Esophagus squamous epithelium (tissue), 4 donors: ENCODE results near the gene DOCK2.

ENCODE experiments used
- POLR2A ChIP-seq, 4 donors: fragments of 450-650 bp; IDR thresholded peaks; one replicate each; pipeline ENCODE4 v1.6.1; 2017; ENCODE audit warnings: antibody characterized with exemption in 4 of 4, mild to moderate bottlenecking in 4 of 4, moderate library complexity in 3 of 4
- TF ChIP-seq, protein P1 (sequence below), 6 experiments: fragments of 450-650 bp in 4 of 6; fragments of 200-600 bp in 2 of 6; sonication (generic) in 2 of 6; IDR thresholded peaks; one replicate each; pipeline ENCODE4 v1.5.1; 2016 to 2019; ENCODE audit warnings: antibody characterized with exemption in 6 of 6, mild to moderate bottlenecking in 4 of 6, moderate library complexity in 4 of 6

- TF ChIP-seq, protein P1, sequence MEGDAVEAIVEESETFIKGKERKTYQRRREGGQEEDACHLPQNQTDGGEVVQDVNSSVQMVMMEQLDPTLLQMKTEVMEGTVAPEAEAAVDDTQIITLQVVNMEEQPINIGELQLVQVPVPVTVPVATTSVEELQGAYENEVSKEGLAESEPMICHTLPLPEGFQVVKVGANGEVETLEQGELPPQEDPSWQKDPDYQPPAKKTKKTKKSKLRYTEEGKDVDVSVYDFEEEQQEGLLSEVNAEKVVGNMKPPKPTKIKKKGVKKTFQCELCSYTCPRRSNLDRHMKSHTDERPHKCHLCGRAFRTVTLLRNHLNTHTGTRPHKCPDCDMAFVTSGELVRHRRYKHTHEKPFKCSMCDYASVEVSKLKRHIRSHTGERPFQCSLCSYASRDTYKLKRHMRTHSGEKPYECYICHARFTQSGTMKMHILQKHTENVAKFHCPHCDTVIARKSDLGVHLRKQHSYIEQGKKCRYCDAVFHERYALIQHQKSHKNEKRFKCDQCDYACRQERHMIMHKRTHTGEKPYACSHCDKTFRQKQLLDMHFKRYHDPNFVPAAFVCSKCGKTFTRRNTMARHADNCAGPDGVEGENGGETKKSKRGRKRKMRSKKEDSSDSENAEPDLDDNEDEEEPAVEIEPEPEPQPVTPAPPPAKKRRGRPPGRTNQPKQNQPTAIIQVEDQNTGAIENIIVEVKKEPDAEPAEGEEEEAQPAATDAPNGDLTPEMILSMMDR (IDR thresholded peaks at IDR 0.05): no peak
- TF ChIP-seq POLR2A (IDR thresholded peaks at IDR 0.05): no peak
These were observed 108.5 kb downstream of the DOCK2 start for GRCh38 chr5:169745441-169746146.
